Right ventricle myocardium superior (tissue), 1 donor: ENCODE data around the gene STN1. TPM values are rescaled to one million over a fixed set of nuclear protein-coding genes. Genes with fewer than 3 reads are reported as not detected.
"Not testable (repeated sequence)": the region's sequence is repeated elsewhere in the genome, so short reads cannot be mapped to it uniquely, and the experiment has no call there.

Source experiments
- ATAC-seq: fragments of 200-7000 bp; cut with Tn5 transposase; one replicate; pipeline ENCODE4 v1.9.1; 2020; ENCODE audit warnings: mild to moderate bottlenecking; ENCODE audit not compliant: poor library complexity
- DNase-seq: peaks from one replicate; pipeline ENCODE4 v3.0.0-alpha.2; 2020
- intact Hi-C: fragments of 100-400 bp; cut with DNase I; formaldehyde crosslinking; loops from one replicate; pipeline ENCODE4 v1.11.2; 2022
- total RNA-seq: library from RNA; stranded (reverse); fragmentation: NEBNext Ultra II Directional; extraction: Animal tissue kit (Norgen Biotek cat#: 25700); gene quantifications from one replicate; pipeline ENCODE4 v1.2.1, GENCODE V29; 2021
- donor health status: DM: no; HTN: yes; CAD: no; lungs with severe emphysema.

The STN1 gene
- total RNA-seq, 1 donor from 2014 or later: 29.7 TPM

- intact Hi-C loops: loop anchor here (10.0 kb wide), 1 partner anchor 259 kb away; no protein-coding TSS in a partner anchor
- DNase-seq (no peak), ATAC-seq (peak; percentile 3)
These were observed 63.7 kb downstream of the STN1 start for GRCh38 chr10:103854265-103854685.

- ATAC-seq (no peak), DNase-seq (no peak)
- intact Hi-C loops: loop anchor here (10.0 kb wide), 1 partner anchor 259 kb away; no protein-coding TSS in a partner anchor
These were observed 64.3 kb downstream of the STN1 start for GRCh38 chr10:103853428-103854264.

GRCh38 chr10:103852856-103853255 lies 65.1 kb downstream of the STN1 start:
- DNase-seq (no peak), ATAC-seq (peak; percentile 40)
- intact Hi-C loops: loop anchor here (10.0 kb wide), 1 partner anchor 258 kb away; no protein-coding TSS in a partner anchor

- intact Hi-C loops: loop anchor here (10.0 kb wide), 1 partner anchor 257 kb away; no protein-coding TSS in a partner anchor
- peak; percentile 61 for DNase-seq
- peak; percentile 50 for ATAC-seq
These were observed 65.7 kb downstream of the STN1 start for GRCh38 chr10:103852189-103852711.

DNA sequence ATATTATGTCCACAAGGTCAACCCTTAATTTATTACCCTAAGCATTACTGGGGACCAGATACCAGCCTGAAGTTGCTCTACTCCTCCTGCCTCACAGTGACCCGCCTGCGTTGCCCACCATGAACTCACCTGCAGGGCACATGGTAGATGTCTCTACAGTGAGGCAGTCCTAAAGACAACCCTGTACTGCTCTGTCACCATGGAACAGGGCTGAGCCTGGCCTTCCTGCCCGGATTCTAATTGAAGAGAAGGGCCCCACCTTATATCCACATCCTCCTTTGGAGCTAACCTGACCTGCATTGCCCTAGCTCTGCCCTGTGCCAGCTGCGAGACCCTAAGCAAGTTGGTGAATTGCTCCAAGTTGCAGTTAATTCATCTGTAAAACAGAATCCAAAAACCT lies 66.7 kb downstream of the STN1 start:
- intact Hi-C loops: loop anchor here (10.0 kb wide), 1 partner anchor 256 kb away; no protein-coding TSS in a partner anchor
- ATAC-seq (no peak), DNase-seq (no peak)

DNA sequence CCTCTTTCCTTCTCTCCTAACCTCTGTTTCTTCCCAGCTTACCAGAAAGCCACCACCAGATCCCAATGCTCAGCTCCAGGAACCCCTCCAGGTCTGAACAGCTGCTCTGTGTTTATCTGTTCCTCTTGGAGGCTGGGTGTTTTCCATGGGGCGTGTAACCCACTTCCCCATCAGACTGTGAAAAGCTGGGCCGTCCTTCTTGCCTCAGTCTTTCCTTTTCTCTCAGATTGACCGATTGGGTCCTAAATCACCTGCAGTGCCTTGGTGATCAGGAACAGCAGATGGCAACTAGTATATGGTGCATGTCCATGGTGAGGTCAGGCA lies 67.5 kb downstream of the STN1 start:
- DNase-seq (peak; percentile 50), ATAC-seq (peak; percentile 18)
- intact Hi-C loops: loop anchor here (10.0 kb wide), 1 partner anchor 256 kb away; no protein-coding TSS in a partner anchor

DNA sequence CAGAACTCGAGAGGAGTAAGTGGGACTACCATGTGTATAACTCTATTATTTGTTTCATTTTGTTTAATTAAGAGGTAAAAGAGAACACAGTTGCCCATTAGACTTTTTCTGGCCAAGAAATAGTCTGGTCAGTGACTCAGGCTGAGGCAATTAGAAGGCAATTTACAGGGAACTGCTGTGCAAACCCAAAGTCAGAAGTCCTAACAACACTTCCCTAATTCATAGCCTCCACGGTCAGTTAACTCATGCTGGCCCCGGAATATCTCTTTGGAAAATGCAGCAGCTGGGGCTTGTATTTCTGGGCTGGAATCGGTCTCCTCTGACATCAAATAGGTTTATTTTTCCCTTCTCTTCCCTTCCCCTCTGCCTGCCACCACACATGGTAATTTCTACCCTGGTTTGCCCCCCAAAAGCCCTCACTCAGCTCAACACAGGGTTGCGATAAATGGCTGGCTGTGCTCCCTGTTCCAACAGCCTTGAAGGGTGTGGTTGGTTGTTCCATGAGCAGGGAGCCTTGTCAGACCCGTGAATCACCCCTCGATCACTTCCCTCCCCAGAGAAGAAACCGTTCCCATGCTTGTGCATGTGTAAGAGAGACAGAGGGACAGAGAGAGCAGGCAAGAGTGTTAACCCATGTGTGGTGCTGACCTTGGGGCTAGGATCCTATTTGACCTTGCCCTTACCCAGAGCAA lies 68.0 kb downstream of the STN1 start:
- ATAC-seq (peak; percentile 23), DNase-seq (peak; percentile 54)
- intact Hi-C loops: loop anchor here (10.0 kb wide), 1 partner anchor 255 kb away; no protein-coding TSS in a partner anchor

- DNase-seq (no peak), ATAC-seq (no peak)
- intact Hi-C loops: no loop called here
These were observed 68.6 kb downstream of the STN1 start for GRCh38 chr10:103849212-103849877.

GRCh38 chr10:103847909-103848468 lies 70.0 kb downstream of the STN1 start:
- no peak for ATAC-seq
- DNase-seq: no peak
- intact Hi-C loops: no loop called here

GRCh38 chr10:103847346-103847745 lies 70.6 kb downstream of the STN1 start:
- ATAC-seq (no peak), DNase-seq (no peak)
- intact Hi-C loops: no loop called here

DNA sequence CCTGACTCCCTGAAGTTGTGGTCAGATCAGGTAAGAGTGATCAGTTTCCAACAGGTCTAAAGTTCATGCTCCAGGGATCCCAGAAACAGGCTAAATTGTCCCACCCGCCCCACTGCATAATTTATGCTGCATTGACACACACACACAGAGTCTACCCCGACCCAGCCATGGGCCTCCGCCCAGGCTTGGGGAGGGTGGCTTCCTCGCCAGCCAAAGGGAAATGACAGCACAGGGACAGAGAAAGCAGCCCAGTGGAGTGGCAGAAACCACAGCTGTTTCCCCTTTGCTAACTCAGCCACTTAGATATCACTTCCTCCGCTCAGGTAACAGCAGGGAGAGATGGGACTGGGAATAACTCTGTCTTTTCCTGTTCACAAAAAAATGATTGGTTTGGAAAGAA lies 72.0 kb downstream of the STN1 start:
- intact Hi-C loops: no loop called here
- ATAC-seq: peak; percentile 28
- peak; percentile 58 for DNase-seq

DNA sequence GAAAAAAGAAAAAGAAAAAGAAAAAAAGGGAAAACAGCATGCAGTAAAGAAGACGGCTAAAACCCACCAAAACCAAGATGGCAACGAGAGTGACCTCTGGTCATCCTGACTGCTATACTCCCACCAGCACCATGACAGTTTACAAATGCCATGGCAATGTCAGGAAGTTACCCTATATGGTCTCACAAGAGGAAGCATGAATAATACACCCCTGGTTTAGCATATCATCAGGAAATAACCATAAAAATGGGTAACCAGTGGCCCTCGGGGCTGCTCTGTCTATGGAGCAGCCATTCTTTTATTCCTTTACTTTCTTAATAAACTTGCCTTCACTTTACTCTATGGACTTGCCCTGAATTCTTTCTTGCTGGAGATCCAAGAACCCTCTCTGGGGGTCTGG lies 72.6 kb downstream of the STN1 start:
- DNase-seq, ATAC-seq, intact Hi-C loops: not testable (repeated sequence)

DNA sequence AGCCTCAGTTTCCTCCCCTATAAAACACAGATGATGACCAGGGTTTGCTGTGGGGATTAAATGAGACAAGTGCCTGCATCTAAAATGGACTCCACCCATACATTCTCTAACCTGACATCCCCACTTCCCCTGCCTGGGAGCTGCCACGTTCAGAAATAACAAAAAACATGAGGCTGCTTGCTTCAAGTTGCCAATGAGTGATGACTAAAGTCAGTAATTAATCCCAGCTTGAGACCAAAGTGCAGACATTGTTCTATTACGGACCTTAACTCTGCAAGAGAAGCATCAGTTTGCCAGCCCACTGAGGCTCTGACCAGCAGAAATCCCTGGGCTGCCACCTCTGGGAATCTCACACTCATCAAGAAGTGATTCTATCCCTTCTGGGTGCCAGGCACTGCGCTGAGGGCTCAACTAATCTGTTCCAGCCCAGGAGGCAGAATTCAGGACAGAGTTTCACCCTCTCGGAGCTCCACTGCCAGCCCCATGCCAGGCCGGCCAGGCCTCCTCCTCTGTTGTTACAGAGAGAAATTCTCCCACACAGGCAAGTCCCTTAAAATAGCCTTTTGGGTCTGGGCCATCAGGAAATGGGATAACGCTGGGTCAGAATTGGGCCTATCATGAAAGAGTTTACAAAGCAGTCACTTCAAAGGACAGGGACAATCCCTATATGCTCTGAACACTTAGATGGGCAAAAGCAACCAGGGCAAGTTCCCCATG lies 74.0 kb downstream of the STN1 start:
- intact Hi-C loops: no loop called here
- peak; percentile 73 for ATAC-seq
- peak; percentile 74 for DNase-seq

DNA sequence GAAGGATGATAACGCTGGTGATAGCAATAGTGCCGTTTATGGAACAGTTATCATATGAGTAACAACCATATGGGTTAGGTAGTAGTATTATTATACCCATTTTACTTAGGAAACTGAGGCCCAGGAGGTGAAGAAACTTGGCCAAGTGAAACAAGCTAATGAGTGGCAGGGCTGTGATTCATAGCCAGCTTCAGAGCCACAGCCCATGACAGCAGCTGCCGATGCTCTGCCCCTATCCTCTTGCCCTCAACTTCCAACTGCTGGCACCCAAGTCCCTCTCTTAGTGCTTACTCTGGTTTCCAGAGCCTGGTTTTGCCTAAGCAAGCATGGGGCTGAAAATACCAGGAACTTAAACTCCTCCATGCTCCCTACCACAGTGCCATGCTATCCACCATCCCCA lies 74.9 kb downstream of the STN1 start:
- intact Hi-C loops: no loop called here
- DNase-seq (no peak), ATAC-seq (no peak)

DNA sequence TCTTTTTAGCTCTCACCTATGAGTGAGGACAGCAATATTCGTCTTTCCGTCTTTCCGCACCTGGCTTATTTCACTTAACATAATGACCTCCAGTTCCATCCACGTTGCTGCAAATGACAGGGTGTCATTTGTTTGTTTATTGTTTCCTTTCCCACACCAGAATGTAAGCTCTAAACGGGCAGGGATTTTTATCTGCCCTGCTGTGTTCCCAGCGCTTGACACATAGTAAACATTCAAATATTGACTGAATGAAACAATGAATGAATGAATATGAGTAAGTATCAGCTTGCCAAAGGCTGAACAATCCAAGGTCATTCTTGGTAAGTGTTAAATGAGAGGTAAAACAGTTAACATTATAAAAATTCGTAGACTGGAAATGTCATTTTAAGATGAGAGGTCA lies 75.4 kb downstream of the STN1 start:
- ATAC-seq (no peak), DNase-seq (no peak)
- intact Hi-C loops: no loop called here

- DNase-seq: no peak
- no peak for ATAC-seq
- intact Hi-C loops: no loop called here
These were observed 76.5 kb downstream of the STN1 start for GRCh38 chr10:103841519-103841918.

- no peak for DNase-seq
- no peak for ATAC-seq
- intact Hi-C loops: no loop called here
These were observed 77.3 kb downstream of the STN1 start for GRCh38 chr10:103840740-103841070.
